Esophagus squamous epithelium (tissue), 5 donors: ENCODE results near the gene RFTN1. TPM values are rescaled to one million over a fixed set of nuclear protein-coding genes. Genes with fewer than 3 reads are reported as not detected.

Experiments
- DNase-seq: peaks from one replicate; lab custom pipeline; 2025; lab: John Stamatoyannopoulos, UW
- H3K27ac ChIP-seq, 4 donors: fragments of 200-600 bp; sonication (generic); one replicate each; pipeline ENCODE4 v1.5.1; 2016 to 2019; ENCODE audit warnings: mild to moderate bottlenecking in 1 of 4
- H3K27me3 ChIP-seq, 4 donors: fragments of 200-600 bp; sonication (generic); 1 replicate in 3 of 4; 2 replicates in 1 of 4; pipeline versions ENCODE4 v1.5.1 to v1.6.0; 2017 to 2021; ENCODE audit warnings: antibody characterized with exemption in 1 of 4
- H3K36me3 ChIP-seq, 3 donors: fragments of 200-600 bp; sonication (generic); one replicate each; pipeline ENCODE4 v1.5.1; 2016 to 2019
- H3K4me1 ChIP-seq, 3 donors: fragments of 200-600 bp; sonication (generic); one replicate each; pipeline ENCODE4 v1.5.1; 2017 to 2019
- H3K4me3 ChIP-seq, 4 donors: fragments of 200-600 bp; sonication (generic); 1 replicate in 3 of 4; 2 replicates in 1 of 4; pipeline ENCODE4 v1.5.1; 2016 to 2019; ENCODE audit warnings: mild to moderate bottlenecking in 2 of 4, moderate library complexity in 1 of 4
- H3K9me3 ChIP-seq, 3 donors: fragments of 200-600 bp; sonication (generic); one replicate each; pipeline ENCODE4 v1.5.1; 2016 to 2019
- POLR2A ChIP-seq, 4 donors: fragments of 450-650 bp; IDR thresholded peaks; one replicate each; pipeline ENCODE4 v1.6.1; 2017; ENCODE audit warnings: antibody characterized with exemption in 4 of 4, mild to moderate bottlenecking in 4 of 4, moderate library complexity in 3 of 4
- WGBS, 2 donors: methylation state at CpG; one replicate each; pipeline ENCODE4 v1.1.5; 2018; 5-methylcytosine and 5-hydroxymethylcytosine counted together
- intact Hi-C: fragments of 100-400 bp; cut with DNase I; formaldehyde crosslinking; loops from one replicate; pipeline ENCODE4 v1.15.0; 2022
- total RNA-seq, 4 donors: library from RNA; depleted of rRNA; stranded (reverse); fragments of >200 nt; gene quantifications; one replicate each; pipeline ENCODE4 v1.1.0, GENCODE V29; 2016
- TF ChIP-seq, protein P1 (sequence below), 6 experiments: fragments of 450-650 bp in 4 of 6; fragments of 200-600 bp in 2 of 6; sonication (generic) in 2 of 6; IDR thresholded peaks; one replicate each; pipeline ENCODE4 v1.5.1; 2016 to 2019; ENCODE audit warnings: antibody characterized with exemption in 6 of 6, mild to moderate bottlenecking in 4 of 6, moderate library complexity in 4 of 6
- donor health status: DM: yes; HTN: yes; CAD: no.

RFTN1 gene
- total RNA-seq, 4 donors from 2014 or later = 5.0 to 22.7 (median 12.4) TPM

DNA sequence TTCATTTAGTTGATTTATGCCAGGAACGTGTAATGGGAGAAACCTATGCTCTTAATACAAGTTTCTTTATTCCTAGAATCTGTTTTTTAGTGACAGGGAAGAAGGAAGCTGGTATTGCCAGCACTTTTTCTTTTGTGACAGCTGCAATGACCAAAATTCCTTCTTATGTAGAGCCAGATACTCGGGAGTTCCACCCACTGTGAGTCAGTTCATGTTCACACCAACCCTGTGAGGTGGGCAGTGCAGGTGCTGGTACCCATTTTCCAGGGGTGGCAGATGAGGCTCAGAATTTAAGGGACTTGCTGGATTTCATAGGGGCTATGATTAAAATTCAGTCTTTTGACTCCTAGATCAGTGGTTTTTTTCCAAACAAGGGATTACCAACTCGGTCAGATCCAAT lies 213.8 kb downstream of the RFTN1 start:
- intact Hi-C loops = no loop called here
- TF ChIP-seq, protein P1, sequence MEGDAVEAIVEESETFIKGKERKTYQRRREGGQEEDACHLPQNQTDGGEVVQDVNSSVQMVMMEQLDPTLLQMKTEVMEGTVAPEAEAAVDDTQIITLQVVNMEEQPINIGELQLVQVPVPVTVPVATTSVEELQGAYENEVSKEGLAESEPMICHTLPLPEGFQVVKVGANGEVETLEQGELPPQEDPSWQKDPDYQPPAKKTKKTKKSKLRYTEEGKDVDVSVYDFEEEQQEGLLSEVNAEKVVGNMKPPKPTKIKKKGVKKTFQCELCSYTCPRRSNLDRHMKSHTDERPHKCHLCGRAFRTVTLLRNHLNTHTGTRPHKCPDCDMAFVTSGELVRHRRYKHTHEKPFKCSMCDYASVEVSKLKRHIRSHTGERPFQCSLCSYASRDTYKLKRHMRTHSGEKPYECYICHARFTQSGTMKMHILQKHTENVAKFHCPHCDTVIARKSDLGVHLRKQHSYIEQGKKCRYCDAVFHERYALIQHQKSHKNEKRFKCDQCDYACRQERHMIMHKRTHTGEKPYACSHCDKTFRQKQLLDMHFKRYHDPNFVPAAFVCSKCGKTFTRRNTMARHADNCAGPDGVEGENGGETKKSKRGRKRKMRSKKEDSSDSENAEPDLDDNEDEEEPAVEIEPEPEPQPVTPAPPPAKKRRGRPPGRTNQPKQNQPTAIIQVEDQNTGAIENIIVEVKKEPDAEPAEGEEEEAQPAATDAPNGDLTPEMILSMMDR (IDR thresholded peaks at IDR 0.05) = no peak
- TF ChIP-seq POLR2A (IDR thresholded peaks at IDR 0.05) = no peak

DNA sequence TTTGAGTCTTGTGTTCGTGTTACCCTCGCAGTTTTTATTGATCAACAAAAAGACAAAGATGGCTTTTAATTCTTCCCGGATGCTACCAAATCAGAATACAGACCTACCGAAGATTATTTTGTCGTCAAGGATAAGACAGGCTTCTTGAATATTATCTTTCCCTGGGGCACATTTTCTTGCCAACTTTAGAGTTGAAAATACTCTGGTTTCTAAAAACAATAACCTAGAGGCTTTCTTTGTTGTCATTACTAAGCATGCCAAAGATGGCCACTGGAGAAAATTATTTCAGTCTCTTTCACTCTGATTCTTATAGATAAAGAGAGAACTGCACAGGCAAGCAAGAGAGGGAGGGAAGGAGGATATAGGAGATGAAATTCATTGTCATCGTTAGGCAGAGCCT lies 214.6 kb downstream of the RFTN1 start:
- peaks cover 0 to 65% (median 0%) of the 10 kb centered on the region in 3 donors for H3K36me3 ChIP-seq
- TF ChIP-seq, protein P1 (IDR thresholded peaks at IDR 0.05) = no peak
- no peak for TF ChIP-seq POLR2A (IDR thresholded peaks at IDR 0.05)
- peak overlapping the region in 1 of 4 donors; percentile 6 for H3K27ac ChIP-seq
- intact Hi-C loops = no loop called here
- H3K9me3 ChIP-seq = no peaks in the 10 kb centered on the region
- H3K4me3 ChIP-seq = no peak overlapping the region
- H3K27me3 ChIP-seq = no peaks in the 10 kb centered on the region
- DNase-seq = no peak
- WGBS, 2 donors = 71 to 79% methylated on average over 6 of the region's 6 CpGs
- peaks cover 0 to 20% (median 0%) of the 10 kb centered on the region in 3 donors for H3K4me1 ChIP-seq

More for the DNA sequence above, 213.8 kb downstream of the RFTN1 start:
- DNase-seq = no peak
- WGBS, 2 donors = 61 to 66% methylated on average over 3 of the region's 3 CpGs
- Histone ChIP-seq H3K27me3 (no peaks in the 10 kb centered on the region), H3K36me3 (peaks cover 0 to 73% (median 0%) of the 10 kb centered on the region in 3 donors), H3K4me3 (no peak overlapping the region), H3K27ac (peak overlapping the region in 2 of 4 donors; percentile 19 to 32), H3K9me3 (no peaks in the 10 kb centered on the region), H3K4me1 (peaks cover 0 to 20% (median 0%) of the 10 kb centered on the region in 3 donors)

- WGBS, 2 donors = 78 to 79% methylated on average over 9 of the region's 9 CpGs
- Histone ChIP-seq H3K27me3 (no peaks in the 10 kb centered on the region), H3K9me3 (no peaks in the 10 kb centered on the region), H3K36me3 (peaks cover 0 to 67% (median 0%) of the 10 kb centered on the region in 3 donors), H3K4me1 (peaks cover 0 to 19% (median 0%) of the 10 kb centered on the region in 3 donors), H3K4me3 (no peak overlapping the region), H3K27ac (no peak overlapping the region)
- DNase-seq = no peak
- TF ChIP-seq, protein P1 (IDR thresholded peaks at IDR 0.05) = no peak
- no peak for TF ChIP-seq POLR2A (IDR thresholded peaks at IDR 0.05)
- intact Hi-C loops = no loop called here
These were observed 215.3 kb downstream of the RFTN1 start for GRCh38 chr3:16297997-16298885.

GRCh38 chr3:16295298-16295890 lies 218.1 kb downstream of the RFTN1 start:
- DNase-seq = no peak
- Histone ChIP-seq H3K4me3 (no peak overlapping the region), H3K36me3 (peaks cover 0 to 50% (median 0%) of the 10 kb centered on the region in 3 donors), H3K27ac (no peak overlapping the region), H3K27me3 (no peaks in the 10 kb centered on the region), H3K9me3 (no peaks in the 10 kb centered on the region), H3K4me1 (peaks cover 0 to 12% (median 0%) of the 10 kb centered on the region in 3 donors)
- TF ChIP-seq, protein P1 (IDR thresholded peaks at IDR 0.05) = no peak
- TF ChIP-seq POLR2A (IDR thresholded peaks at IDR 0.05) = no peak
- 68 to 86% methylated on average over 3 of the region's 3 CpGs for WGBS, 2 donors
- intact Hi-C loops = no loop called here

DNA sequence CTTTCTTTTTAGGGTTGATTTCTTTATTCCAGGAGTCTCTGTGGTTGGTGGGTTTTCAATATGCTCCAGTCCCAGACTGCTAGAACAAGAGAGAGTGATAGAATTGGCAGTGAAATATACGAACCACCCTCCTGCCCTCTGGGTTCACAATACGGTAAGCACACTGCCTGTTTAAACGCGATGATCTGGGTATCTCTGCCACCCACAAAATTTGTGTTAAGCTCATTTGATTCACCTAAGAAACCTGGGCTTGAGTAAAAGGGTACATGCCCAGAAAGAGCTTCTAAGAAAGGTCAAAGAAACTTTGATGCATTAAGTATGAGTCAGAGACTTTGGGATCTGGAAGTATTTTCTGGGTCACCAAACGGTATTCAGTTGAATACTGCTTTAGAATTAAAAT lies 218.7 kb downstream of the RFTN1 start:
- no peak overlapping the region for H3K4me3 ChIP-seq
- H3K4me1 ChIP-seq = peaks cover 0 to 11% (median 0%) of the 10 kb centered on the region in 3 donors
- no peaks in the 10 kb centered on the region for H3K27me3 ChIP-seq
- TF ChIP-seq, protein P1 (IDR thresholded peaks at IDR 0.05) = no peak
- no peak for TF ChIP-seq POLR2A (IDR thresholded peaks at IDR 0.05)
- H3K36me3 ChIP-seq = peaks cover 0 to 52% (median 0%) of the 10 kb centered on the region in 3 donors
- no peaks in the 10 kb centered on the region for H3K9me3 ChIP-seq
- 76 to 86% methylated on average over 5 of the region's 5 CpGs for WGBS, 2 donors
- H3K27ac ChIP-seq = no peak overlapping the region
- intact Hi-C loops = no loop called here
- no peak for DNase-seq
